GM12878 (cell line): ENCODE data around the gene CHL1. TPM values are rescaled to one million over a fixed set of nuclear protein-coding genes. Genes with fewer than 3 reads are reported as not detected.
A peak's percentile ranks its signal among the peaks of the same experiment; 100 is the strongest.

Experiments used
- ATAC-seq: fragments of 200-7000 bp; cut with Tn5 transposase; 3 replicates; pipeline ENCODE4 v1.9.1; 2020; ENCODE audit warnings: mild to moderate bottlenecking, moderate library complexity
- BruUV-seq: library from RNA; stranded (reverse); fragments of 400-500 nt; replicated peaks from 2 replicates; lab custom pipeline; 2021; lab: Mats Ljungman, UMichigan
- CTCF ChIA-PET: fragments of 300-600 bp; sonication (Branson Sonifier 250); formaldehyde crosslinking; extraction: SDS; loops from one replicate; lab custom pipeline; 2021; ENCODE audit warnings: inconsistent platforms; lab: Yijun Ruan, JAX
- POLR2A ChIA-PET: fragments of 350-600 bp; formaldehyde crosslinking; extraction: SDS; loops from one replicate; lab custom pipeline; 2021; ENCODE audit warnings: inconsistent platforms; lab: Charles Lee
- RAD21 ChIA-PET: fragments of 300-600 bp; sonication (Branson Sonifier 250); formaldehyde crosslinking; loops from one replicate; lab custom pipeline; 2023; ENCODE audit warnings: antibody characterized with exemption; ENCODE audit not compliant: unreplicated experiment; lab: Charles Lee
- SMC1A ChIA-PET: fragments of 300-600 bp; sonication (Branson Sonifier 250); formaldehyde crosslinking; loops from one replicate; lab custom pipeline; 2023; ENCODE audit not compliant: unreplicated experiment, uncharacterized antibody; lab: Charles Lee
- DNase-seq: peaks from one replicate; pipeline ENCODE4 v3.0.0-alpha.2; 2011; ENCODE audit warnings: low read depth, low spot score
- FAIRE-seq: peaks from 3 replicates; lab custom pipeline; 2011; peaks lifted over from hg19 to GRCh38; lab: Jason Lieb, UNC
- H2AFZ ChIP-seq: 2 replicates; pipeline ENCODE4 v1.6.0; 2011; ENCODE audit warnings: low read depth, low read length, control low read depth; ENCODE audit not compliant: control insufficient read depth
- H3K27ac ChIP-seq: 2 replicates; pipeline ENCODE4 v1.5.1; 2011; ENCODE audit warnings: control low read depth; ENCODE audit not compliant: control insufficient read depth, insufficient read depth
- H3K27me3 ChIP-seq, 2 experiments: replicated peaks in 1 of 2; 2 replicates each; pipeline versions ENCODE4 v1.6.0 to v1.6.1; 2011; ENCODE audit warnings: low read length in 1 of 2; ENCODE audit not compliant: control insufficient read depth in 2 of 2, insufficient read depth in 2 of 2
- H3K36me3 ChIP-seq, 2 experiments: 2 replicates each; pipeline ENCODE4 v1.5.1; 2011; ENCODE audit warnings: low read length in 1 of 2; ENCODE audit not compliant: control insufficient read depth in 2 of 2, insufficient read depth in 2 of 2
- H3K4me1 ChIP-seq: 2 replicates; pipeline ENCODE4 v1.6.1; 2011; ENCODE audit warnings: mild to moderate bottlenecking, low read length, moderate library complexity, mixed read lengths; ENCODE audit not compliant: control insufficient read depth, insufficient read depth
- H3K4me2 ChIP-seq: 2 replicates; pipeline ENCODE4 v1.6.0; 2011; ENCODE audit warnings: control low read depth; ENCODE audit not compliant: control insufficient read depth, insufficient read depth
- H3K4me3 ChIP-seq: fragments of 200-600 bp; sonication (generic); 2 replicates; pipeline ENCODE4 v1.5.1; 2016
- H3K79me2 ChIP-seq: 2 replicates; pipeline ENCODE4 v1.6.0; 2011; ENCODE audit warnings: low read length; ENCODE audit not compliant: control insufficient read depth, insufficient read depth
- H3K9ac ChIP-seq: 2 replicates; pipeline ENCODE4 v1.8.0; 2011; ENCODE audit warnings: low read length, control low read depth, mixed read lengths; ENCODE audit not compliant: control insufficient read depth, insufficient read depth
- H3K9me3 ChIP-seq: replicated peaks from 3 replicates; pipeline ENCODE4 v1.5.1; 2011; ENCODE audit warnings: mild to moderate bottlenecking, low read length; ENCODE audit not compliant: control insufficient read depth, insufficient read depth
- H4K20me1 ChIP-seq: 2 replicates; pipeline ENCODE4 v1.6.0; 2011; ENCODE audit not compliant: control insufficient read depth, insufficient read depth
- BHLHE40 ChIP-seq, 2 experiments: fragments of 450-650 bp in 1 of 2; IDR thresholded peaks; 2 replicates each; pipeline ENCODE4 v1.6.1; 2011 to 2017; ENCODE audit warnings: low read depth in 2 of 2, borderline replicate concordance in 1 of 2, improper control_type of control experiment in 1 of 2, low read length in 1 of 2, mild to moderate bottlenecking in 1 of 2
- BMI1 ChIP-seq: fragments of 450-650 bp; IDR thresholded peaks from 2 replicates; pipeline ENCODE4 v1.6.1; 2016; ENCODE audit warnings: mild to moderate bottlenecking, moderate library complexity, borderline replicate concordance
- CBX5 ChIP-seq: sonication (generic); IDR thresholded peaks from 2 replicates; pipeline ENCODE4 v1.6.1; 2016; ENCODE audit warnings: low read depth, moderate library complexity, mild to moderate bottlenecking, inconsistent platforms
- CHD2 ChIP-seq: IDR thresholded peaks from 2 replicates; pipeline ENCODE4 v1.6.1; 2011; ENCODE audit warnings: low read depth, low read length, improper control_type of control experiment, borderline replicate concordance
- CREB1 ChIP-seq: IDR thresholded peaks from 2 replicates; pipeline ENCODE4 v1.6.1; 2012; ENCODE audit warnings: low read depth, mild to moderate bottlenecking, inconsistent platforms
- GATAD2B ChIP-seq: fragments of 450-650 bp; conservative IDR thresholded peaks from 2 replicates; pipeline ENCODE4 v1.6.1; 2017; ENCODE audit warnings: low read depth, mild to moderate bottlenecking, moderate library complexity
- IRF3 ChIP-seq: fragments of 450-650 bp; IDR thresholded peaks from 2 replicates; pipeline ENCODE4 v1.6.1; 2014; ENCODE audit warnings: mild to moderate bottlenecking
- KAT2A ChIP-seq: conservative IDR thresholded peaks from 2 replicates; pipeline ENCODE4 v1.6.1; 2011; ENCODE audit warnings: low read depth, low read length; ENCODE audit not compliant: control insufficient read depth
- MXI1 ChIP-seq: fragments of 150-350 bp; IDR thresholded peaks from 2 replicates; pipeline ENCODE4 v1.6.1; 2011; ENCODE audit warnings: low read depth, mild to moderate bottlenecking, inconsistent platforms, low read length, improper control_type of control experiment
- SIN3A ChIP-seq: IDR thresholded peaks from 2 replicates; pipeline ENCODE4 v1.6.1; 2012; ENCODE audit warnings: low read depth, low read length, improper control_type of control experiment
- SREBF1 ChIP-seq: IDR thresholded peaks from 2 replicates; pipeline ENCODE4 v1.6.1; 2012; ENCODE audit warnings: mild to moderate bottlenecking, low read length
- YY1 ChIP-seq: IDR thresholded peaks from 2 replicates; pipeline ENCODE4 v1.6.1; 2011; ENCODE audit warnings: low read depth, mild to moderate bottlenecking, low read length
- ZNF217 ChIP-seq: fragments of 450-650 bp; IDR thresholded peaks from 2 replicates; pipeline ENCODE4 v1.6.1; 2017; ENCODE audit warnings: antibody characterized with exemption, mild to moderate bottlenecking
- WGBS: methylation state at CpG from one replicate; pipeline ENCODE4 v1.1.6; 2016; ENCODE audit warnings: low lambda C conversion rate; ENCODE audit not compliant: insufficient replicate concordance, insufficient coverage; ENCODE audit errors: missing lambda C conversion rate; 5-methylcytosine and 5-hydroxymethylcytosine counted together
- in situ Hi-C: fragments of 300-500 bp; cut with MboI; formaldehyde crosslinking; loops from 9 replicates; pipeline ENCODE4 v1.14.3; 2018; ENCODE audit warnings: mixed read lengths
- intact Hi-C: fragments of 100-400 bp; cut with micrococcal nuclease; formaldehyde crosslinking; loops from one replicate; pipeline ENCODE4 v1.14.2; 2022; ENCODE audit not compliant: unreplicated experiment
- polyA plus RNA-seq, 11 experiments: library from polyadenylated mRNA; depleted of rRNA in 4 of 11; unstranded in 6 of 11; stranded (reverse) in 5 of 11; fragments of >200 nt; fragmentation: Nextera tagmentation in 4 of 11; fragmentation: Illumina TruSeq in 1 of 11; extraction: Ambion mirVana in 4 of 11; extraction: Trizol in 1 of 11; gene quantifications; 1 replicate in 1 of 11; 2 replicates in 10 of 11; pipeline versions ENCODE4 v1.2.1 to v1.2.3, GENCODE V29; 2011 to 2016; ENCODE audit warnings: inconsistent platforms in 2 of 11, missing spikeins in 2 of 11, low read depth in 1 of 11
- total RNA-seq, 4 experiments: library from RNA; depleted of rRNA in 3 of 4; stranded (reverse); fragments of >200 nt in 3 of 4; fragmentation: Illumina TruSeq in 1 of 4; extraction: Trizol in 1 of 4; gene quantifications; 2 replicates each; pipeline versions ENCODE4 v1.2.1 to v1.2.3, GENCODE V29; 2013 to 2021

Gene CHL1
- total and polyA plus RNA-seq, 10 of the 15 experiments (the other 5 are each of a cell fraction or from before 2014, with no cell fraction given), result 0.71 to 30.4 (median 1.8) TPM

DNA sequence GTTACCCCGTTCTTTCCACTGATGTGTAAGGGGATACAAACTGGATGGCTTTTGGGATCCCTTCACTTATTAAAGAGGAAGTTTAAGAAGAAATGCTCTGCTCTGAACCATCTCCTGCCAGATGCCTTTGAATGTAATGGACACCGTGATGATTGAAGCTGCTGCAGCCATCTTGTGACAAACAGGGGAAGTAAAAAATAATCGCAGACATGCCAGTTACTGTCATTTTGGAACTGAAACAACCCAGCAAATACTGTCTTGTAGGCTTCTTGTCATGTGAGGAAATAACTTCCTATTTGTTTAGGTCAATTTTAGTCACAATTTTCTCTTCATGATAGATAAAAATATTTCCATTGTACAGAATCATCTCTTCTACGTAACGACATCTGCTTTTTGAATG is 224.0 kb downstream of the CHL1 start:
- Histone ChIP-seq H3K79me2 (no peaks in the 10 kb centered on the region), H3K27me3 (no peaks in the 10 kb centered on the region), H4K20me1 (no peaks in the 10 kb centered on the region), H3K4me2 (no peak overlapping the region), H2AFZ (peak overlapping the region; percentile 83), H3K4me3 (no peak overlapping the region), H3K9ac (no peak overlapping the region), H3K36me3 (no peaks in the 10 kb centered on the region), H3K9me3 (no peaks in the 10 kb centered on the region), H3K4me1 (no peaks in the 10 kb centered on the region), H3K27ac (no peak overlapping the region)
- intact Hi-C loops, result no loop called here
- TF ChIP-seq CHD2 (no peak), BMI1 (no peak), CREB1 (no peak), BHLHE40 (IDR thresholded peaks at IDR 0.05; ENCODE audit: borderline replicate concordance in 1 of 2, low read depth in 2 of 2, low read length in 1 of 2) (0 out of 4 replicates have a peak, but pooled peaks of 1 of the 2 experiments have one; percentile 27), SREBF1 (no peak), KAT2A (no peak), ZNF217 (no peak), IRF3 (no peak), YY1 (peak; percentile 83), MXI1 (no peak), SIN3A (no peak), CBX5 (no peak), GATAD2B (no peak)
- FAIRE-seq (no peak), DNase-seq (no peak), ATAC-seq (peak; percentile 88)
- ChIA-PET RAD21 (no interaction called here), SMC1A (interaction anchor here (0.9 kb wide), 1 partner anchor 43 kb away, joined by 3 read pairs; no protein-coding TSS in a partner anchor), POLR2A (no interaction called here), CTCF (no interaction called here)
- in situ Hi-C loops, result no loop called here
- BruUV-seq, result no TSS peak
- WGBS, result 57% methylated on average over 5 of the region's 5 CpGs
